ENCODE measurements around the gene GYG2. TPM values are rescaled to one million over a fixed set of nuclear protein-coding genes. Genes with fewer than 3 reads are reported as not detected.
A peak's percentile ranks its signal among the peaks of the same experiment; 100 is the strongest.

GYG2 gene
- total and polyA plus RNA-seq, 2 of the 13 experiments (the other 11 are each of a cell fraction or from before 2014, with no cell fraction given): 20.0 to 24.3 TPM

- TF ChIP-seq, protein P1, sequence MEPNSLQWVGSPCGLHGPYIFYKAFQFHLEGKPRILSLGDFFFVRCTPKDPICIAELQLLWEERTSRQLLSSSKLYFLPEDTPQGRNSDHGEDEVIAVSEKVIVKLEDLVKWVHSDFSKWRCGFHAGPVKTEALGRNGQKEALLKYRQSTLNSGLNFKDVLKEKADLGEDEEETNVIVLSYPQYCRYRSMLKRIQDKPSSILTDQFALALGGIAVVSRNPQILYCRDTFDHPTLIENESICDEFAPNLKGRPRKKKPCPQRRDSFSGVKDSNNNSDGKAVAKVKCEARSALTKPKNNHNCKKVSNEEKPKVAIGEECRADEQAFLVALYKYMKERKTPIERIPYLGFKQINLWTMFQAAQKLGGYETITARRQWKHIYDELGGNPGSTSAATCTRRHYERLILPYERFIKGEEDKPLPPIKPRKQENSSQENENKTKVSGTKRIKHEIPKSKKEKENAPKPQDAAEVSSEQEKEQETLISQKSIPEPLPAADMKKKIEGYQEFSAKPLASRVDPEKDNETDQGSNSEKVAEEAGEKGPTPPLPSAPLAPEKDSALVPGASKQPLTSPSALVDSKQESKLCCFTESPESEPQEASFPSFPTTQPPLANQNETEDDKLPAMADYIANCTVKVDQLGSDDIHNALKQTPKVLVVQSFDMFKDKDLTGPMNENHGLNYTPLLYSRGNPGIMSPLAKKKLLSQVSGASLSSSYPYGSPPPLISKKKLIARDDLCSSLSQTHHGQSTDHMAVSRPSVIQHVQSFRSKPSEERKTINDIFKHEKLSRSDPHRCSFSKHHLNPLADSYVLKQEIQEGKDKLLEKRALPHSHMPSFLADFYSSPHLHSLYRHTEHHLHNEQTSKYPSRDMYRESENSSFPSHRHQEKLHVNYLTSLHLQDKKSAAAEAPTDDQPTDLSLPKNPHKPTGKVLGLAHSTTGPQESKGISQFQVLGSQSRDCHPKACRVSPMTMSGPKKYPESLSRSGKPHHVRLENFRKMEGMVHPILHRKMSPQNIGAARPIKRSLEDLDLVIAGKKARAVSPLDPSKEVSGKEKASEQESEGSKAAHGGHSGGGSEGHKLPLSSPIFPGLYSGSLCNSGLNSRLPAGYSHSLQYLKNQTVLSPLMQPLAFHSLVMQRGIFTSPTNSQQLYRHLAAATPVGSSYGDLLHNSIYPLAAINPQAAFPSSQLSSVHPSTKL (CRISPR knock-in tag; IDR thresholded peaks at IDR 0.05): peak; percentile 43
- TF ChIP-seq SAP130 (CRISPR knock-in tag; IDR thresholded peaks at IDR 0.05; ENCODE audit: low read depth) (peak; percentile 65), SALL1 (CRISPR knock-in tag; IDR thresholded peaks at IDR 0.05) (peak; percentile 13; the same call in 1 of the 2 replicates), POGZ (CRISPR knock-in tag; IDR thresholded peaks at IDR 0.05) (0 out of 2 replicates have a peak, but pooled peaks have one; percentile 7)
- TF ChIP-seq, protein P2, sequence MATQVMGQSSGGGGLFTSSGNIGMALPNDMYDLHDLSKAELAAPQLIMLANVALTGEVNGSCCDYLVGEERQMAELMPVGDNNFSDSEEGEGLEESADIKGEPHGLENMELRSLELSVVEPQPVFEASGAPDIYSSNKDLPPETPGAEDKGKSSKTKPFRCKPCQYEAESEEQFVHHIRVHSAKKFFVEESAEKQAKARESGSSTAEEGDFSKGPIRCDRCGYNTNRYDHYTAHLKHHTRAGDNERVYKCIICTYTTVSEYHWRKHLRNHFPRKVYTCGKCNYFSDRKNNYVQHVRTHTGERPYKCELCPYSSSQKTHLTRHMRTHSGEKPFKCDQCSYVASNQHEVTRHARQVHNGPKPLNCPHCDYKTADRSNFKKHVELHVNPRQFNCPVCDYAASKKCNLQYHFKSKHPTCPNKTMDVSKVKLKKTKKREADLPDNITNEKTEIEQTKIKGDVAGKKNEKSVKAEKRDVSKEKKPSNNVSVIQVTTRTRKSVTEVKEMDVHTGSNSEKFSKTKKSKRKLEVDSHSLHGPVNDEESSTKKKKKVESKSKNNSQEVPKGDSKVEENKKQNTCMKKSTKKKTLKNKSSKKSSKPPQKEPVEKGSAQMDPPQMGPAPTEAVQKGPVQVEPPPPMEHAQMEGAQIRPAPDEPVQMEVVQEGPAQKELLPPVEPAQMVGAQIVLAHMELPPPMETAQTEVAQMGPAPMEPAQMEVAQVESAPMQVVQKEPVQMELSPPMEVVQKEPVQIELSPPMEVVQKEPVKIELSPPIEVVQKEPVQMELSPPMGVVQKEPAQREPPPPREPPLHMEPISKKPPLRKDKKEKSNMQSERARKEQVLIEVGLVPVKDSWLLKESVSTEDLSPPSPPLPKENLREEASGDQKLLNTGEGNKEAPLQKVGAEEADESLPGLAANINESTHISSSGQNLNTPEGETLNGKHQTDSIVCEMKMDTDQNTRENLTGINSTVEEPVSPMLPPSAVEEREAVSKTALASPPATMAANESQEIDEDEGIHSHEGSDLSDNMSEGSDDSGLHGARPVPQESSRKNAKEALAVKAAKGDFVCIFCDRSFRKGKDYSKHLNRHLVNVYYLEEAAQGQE (IDR thresholded peaks at IDR 0.05; ENCODE audit: borderline replicate concordance in 1 of 2, low read depth in 1 of 2, low read length in 2 of 2): 0 out of 4 replicates have a peak, but pooled peaks of 1 of the 2 experiments have one; percentile 12
Observed at GRCh38 chrX:2780472-2781225, 48.1 kb upstream of the GYG2 start (continued).
